HG03175 (cell line): Measurements from ENCODE around the gene UBE2N.

Experiments
- ATAC-seq: cut with Tn5 transposase; IDR thresholded peaks from one replicate; pipeline ENCODE4 v1.9.1; 2021; ENCODE audit warnings: mild to moderate bottlenecking, moderate library complexity; ENCODE audit not compliant: unreplicated experiment

The UBE2N gene

GRCh38 chr12:93361151-93361919 is 80.4 kb downstream of the UBE2N start:
- no peak for ATAC-seq

GRCh38 chr12:93360688-93361087 is 81.1 kb downstream of the UBE2N start:
- no peak for ATAC-seq

DNA sequence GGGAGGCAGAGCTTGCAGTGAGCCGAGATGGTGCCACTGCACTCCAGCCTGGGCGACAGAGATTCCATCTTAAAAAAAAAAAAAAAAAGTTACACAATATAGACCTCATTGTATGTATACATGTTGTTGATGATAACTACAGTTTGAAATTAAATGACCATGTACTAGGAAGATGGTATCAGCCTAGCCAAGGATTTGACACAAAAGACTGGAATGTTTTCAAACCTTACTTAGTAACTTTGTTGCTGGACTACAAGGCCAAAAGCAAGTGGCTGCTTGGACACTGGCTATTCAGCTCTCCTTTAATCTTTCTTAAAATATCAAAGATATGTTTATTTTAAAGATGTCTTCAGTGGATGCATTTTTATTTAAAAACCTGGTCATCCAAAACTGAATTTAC is 82.9 kb downstream of the UBE2N start:
- no peak for ATAC-seq

DNA sequence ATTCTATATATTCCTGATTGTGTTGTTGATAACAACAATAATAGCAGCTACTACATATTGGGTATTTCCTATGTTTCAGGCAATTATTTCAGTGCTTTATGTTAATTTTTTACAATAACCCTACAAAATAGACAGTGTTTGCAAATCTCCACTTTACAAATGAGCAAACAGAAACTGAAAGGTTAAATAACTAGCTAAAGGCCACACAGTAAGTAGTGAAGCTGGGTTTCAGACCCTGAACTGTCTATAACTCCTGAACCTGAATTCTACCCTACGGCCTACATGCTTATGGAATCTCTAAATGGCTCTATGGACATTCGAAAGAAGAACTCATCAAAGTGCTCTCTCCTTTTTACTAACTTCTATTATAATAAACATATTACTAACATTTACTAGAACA is 83.7 kb downstream of the UBE2N start:
- peak; percentile 72 for ATAC-seq

GRCh38 chr12:93356214-93356613 is 85.5 kb downstream of the UBE2N start:
- no peak for ATAC-seq
